GM23338 (cell line): ENCODE measurements around the gene LRRC37B. TPM values are rescaled to one million over a fixed set of nuclear protein-coding genes. Genes with fewer than 3 reads are reported as not detected.
"Not testable (repeated sequence)": the region's sequence is repeated elsewhere in the genome, so short reads cannot be mapped to it uniquely, and the experiment has no call there.

Experiments used
- ATAC-seq: fragments of 200-7000 bp; cut with Tn5 transposase; 3 replicates; pipeline ENCODE4 v1.9.1; 2020
- DNase-seq: peaks from one replicate; pipeline ENCODE4 v3.0.0-alpha.2; 2015; ENCODE audit warnings: low spot score
- H2AFZ ChIP-seq: fragments of 200-600 bp; sonication (generic); 2 replicates; pipeline ENCODE4 v1.8.0; 2016; ENCODE audit warnings: antibody characterized with exemption, mild to moderate bottlenecking, moderate library complexity
- H3F3A ChIP-seq: fragments of 200-600 bp; sonication (generic); replicated peaks from 2 replicates; pipeline ENCODE4 v1.8.0; 2017; ENCODE audit warnings: antibody characterized with exemption, mixed run types, low read depth
- H3K27ac ChIP-seq: fragments of 200-600 bp; sonication (generic); 2 replicates; pipeline ENCODE4 v1.6.1; 2016; ENCODE audit warnings: low read depth
- H3K27me3 ChIP-seq: fragments of 200-600 bp; sonication (generic); 2 replicates; pipeline ENCODE4 v1.8.0; 2016; ENCODE audit warnings: mild to moderate bottlenecking, mixed run types, moderate library complexity; ENCODE audit not compliant: insufficient read depth
- H3K36me3 ChIP-seq: fragments of 200-600 bp; sonication (generic); 2 replicates; pipeline ENCODE4 v1.8.0; 2016; ENCODE audit warnings: mild to moderate bottlenecking; ENCODE audit not compliant: insufficient read depth
- H3K4me1 ChIP-seq: fragments of 200-600 bp; sonication (generic); 2 replicates; pipeline ENCODE4 v1.8.0; 2016; ENCODE audit warnings: mild to moderate bottlenecking, moderate library complexity; ENCODE audit not compliant: insufficient read depth
- H3K4me2 ChIP-seq: fragments of 200-600 bp; sonication (generic); 2 replicates; pipeline ENCODE4 v1.7.1; 2017; ENCODE audit warnings: mixed run types
- H3K4me3 ChIP-seq: fragments of 200-600 bp; sonication (generic); 2 replicates; pipeline ENCODE4 v1.6.1; 2016; ENCODE audit warnings: mixed run types
- H3K79me2 ChIP-seq: fragments of 200-600 bp; sonication (generic); replicated peaks from 2 replicates; pipeline ENCODE4 v1.8.0; 2017; ENCODE audit warnings: mild to moderate bottlenecking; ENCODE audit not compliant: insufficient read depth
- H3K9me2 ChIP-seq: fragments of 200-600 bp; sonication (generic); 2 replicates; pipeline ENCODE4 v1.8.0; 2017; ENCODE audit not compliant: insufficient read depth
- H4K20me1 ChIP-seq: fragments of 200-600 bp; sonication (generic); replicated peaks from 2 replicates; pipeline ENCODE4 v1.8.0; 2017; ENCODE audit warnings: mild to moderate bottlenecking; ENCODE audit not compliant: insufficient read depth
- H3K27ac Mint-ChIP-seq: 2 replicates; pipeline ENCODE4 v1.8.0; 2020; ENCODE audit warnings: inconsistent platforms, mild to moderate bottlenecking, moderate library complexity, mixed read lengths
- H3K27me3 Mint-ChIP-seq: 3 replicates; pipeline ENCODE4 v1.8.0; 2022; ENCODE audit warnings: low read depth, mild to moderate bottlenecking, moderate library complexity, mixed read lengths, inconsistent platforms; ENCODE audit not compliant: insufficient read depth, poor library complexity
- H3K36me3 Mint-ChIP-seq: 3 replicates; pipeline ENCODE4 v1.8.0; 2021; ENCODE audit warnings: low read depth, mild to moderate bottlenecking, inconsistent platforms, moderate library complexity, mixed read lengths
- H3K4me1 Mint-ChIP-seq: 3 replicates; pipeline ENCODE4 v1.8.0; 2020; ENCODE audit warnings: mild to moderate bottlenecking, inconsistent platforms, mixed read lengths
- H3K4me3 Mint-ChIP-seq: 3 replicates; pipeline ENCODE4 v1.8.0; 2021; ENCODE audit warnings: moderate library complexity, mild to moderate bottlenecking, inconsistent platforms, mixed read lengths
- H3K9me3 Mint-ChIP-seq: 3 replicates; pipeline ENCODE4 v1.8.0; 2020; ENCODE audit warnings: moderate library complexity, mild to moderate bottlenecking, inconsistent platforms, mixed read lengths
- CREB1 ChIP-seq: fragments of 250-450 bp; sonication (Bioruptor Pico); IDR thresholded peaks from 2 replicates; pipeline ENCODE4 v1.5.0; 2020; ENCODE audit warnings: low read depth, mild to moderate bottlenecking, moderate library complexity
- ETS1 ChIP-seq: IDR thresholded peaks from 2 replicates; pipeline ENCODE4 v1.6.1; 2016; ENCODE audit warnings: antibody characterized with exemption
- EZH2phosphoT487 ChIP-seq: fragments of 200-600 bp; sonication (generic); IDR thresholded peaks from one replicate; pipeline ENCODE4 v1.8.1; 2018; ENCODE audit warnings: antibody characterized with exemption; ENCODE audit not compliant: unreplicated experiment
- NANOG ChIP-seq: IDR thresholded peaks from 2 replicates; pipeline ENCODE4 v1.6.1; 2016; ENCODE audit warnings: antibody characterized with exemption, borderline replicate concordance
- STAT1 ChIP-seq: IDR thresholded peaks from one replicate; pipeline ENCODE4 v1.6.1; 2016; ENCODE audit warnings: antibody characterized with exemption; ENCODE audit not compliant: unreplicated experiment
- ZNF114 ChIP-seq: fragments of 250-450 bp; sonication (Bioruptor Pico); IDR thresholded peaks from 2 replicates; pipeline ENCODE4 v1.5.0; 2020; ENCODE audit warnings: mild to moderate bottlenecking, moderate library complexity
- ZNF331 ChIP-seq: fragments of 250-450 bp; sonication (Bioruptor Pico); IDR thresholded peaks from 2 replicates; pipeline ENCODE4 v1.5.0; 2020; ENCODE audit warnings: low read depth, mild to moderate bottlenecking, moderate library complexity
- polyA plus RNA-seq: library from polyadenylated mRNA; unstranded; fragments of >200 nt; fragmentation: Nextera tagmentation; extraction: Ambion mirVana; gene quantifications from 2 replicates; pipeline ENCODE4 v1.2.1, GENCODE V29; 2016
- total RNA-seq: library from RNA; depleted of rRNA; stranded (reverse); fragments of >200 nt; shearing (Covaris generic); gene quantifications from 2 replicates; pipeline ENCODE4 v1.2.3, GENCODE V29; 2014

The LRRC37B gene
- total and polyA plus RNA-seq, 2 experiments from 2014 or later = 21.4 to 24.3 TPM

GRCh38 chr17:31975391-31975790, 31.8 kb upstream of the LRRC37B start:
- H3K4me3 ChIP-seq, ATAC-seq, H3F3A ChIP-seq, H3K27ac Mint-ChIP-seq, H3K9me2 ChIP-seq, H3K9me3 Mint-ChIP-seq, H3K4me1 ChIP-seq, H4K20me1 ChIP-seq, H3K4me2 ChIP-seq, H3K4me1 Mint-ChIP-seq, H2AFZ ChIP-seq, H3K27me3 Mint-ChIP-seq, DNase-seq, H3K79me2 ChIP-seq, H3K27ac ChIP-seq, H3K27me3 ChIP-seq, H3K4me3 Mint-ChIP-seq: not testable (repeated sequence)
- peaks cover 49% of the 10 kb centered on the region for H3K36me3 Mint-ChIP-seq
- peaks cover 29% of the 10 kb centered on the region; the same call in 1 of the 2 replicates for H3K36me3 ChIP-seq

- not testable (repeated sequence) for DNase-seq, H3K4me2 ChIP-seq, H3K9me2 ChIP-seq, H3K4me3 ChIP-seq, H3K27me3 Mint-ChIP-seq, H2AFZ ChIP-seq, ATAC-seq, H3K4me1 ChIP-seq, H3K27ac ChIP-seq, H3K79me2 ChIP-seq, H3K4me1 Mint-ChIP-seq, H3K9me3 Mint-ChIP-seq, H3K27me3 ChIP-seq, H3K27ac Mint-ChIP-seq, H4K20me1 ChIP-seq, H3K4me3 Mint-ChIP-seq
- H3K36me3 Mint-ChIP-seq = peaks cover 86% of the 10 kb centered on the region
- H3K36me3 ChIP-seq = peaks cover 85% of the 10 kb centered on the region
- H3F3A ChIP-seq = peaks cover 12% of the 10 kb centered on the region
These were observed 15.4 kb upstream of the LRRC37B start for GRCh38 chr17:31991821-31992220.

GRCh38 chr17:31997005-31997404, 10.2 kb upstream of the LRRC37B start:
- H4K20me1 ChIP-seq = no peaks in the 10 kb centered on the region
- Mint-ChIP-seq H3K9me3 (no peaks in the 10 kb centered on the region), H3K27ac (no peak overlapping the region), H3K27me3 (peaks cover 7% of the 10 kb centered on the region), H3K36me3 (peaks cover 82% of the 10 kb centered on the region), H3K4me3 (no peak overlapping the region), H3K4me1 (no peaks in the 10 kb centered on the region)
- DNase-seq (no peak), ATAC-seq (no peak)
- no peak for TF ChIP-seq STAT1
- TF ChIP-seq NANOG = no peak
- TF ChIP-seq ETS1 = no peak
- no peak for TF ChIP-seq EZH2phosphoT487
- no peak for TF ChIP-seq ZNF114 (CRISPR knock-in tag)
- TF ChIP-seq CREB1 (CRISPR knock-in tag) = no peak
- TF ChIP-seq ZNF331 (CRISPR knock-in tag) = no peak
- H3F3A ChIP-seq = peaks cover 4% of the 10 kb centered on the region; the same call in 1 of the 2 replicates
- H3K4me2 ChIP-seq = no peak overlapping the region
- no peak overlapping the region for H3K27ac ChIP-seq
- H2AFZ ChIP-seq = no peak overlapping the region
- peaks cover 68% of the 10 kb centered on the region for H3K36me3 ChIP-seq
- H3K4me3 ChIP-seq = no peak overlapping the region
- no peaks in the 10 kb centered on the region for H3K27me3 ChIP-seq
- H3K4me1 ChIP-seq = no peaks in the 10 kb centered on the region
- no peaks in the 10 kb centered on the region for H3K9me2 ChIP-seq
- no peaks in the 10 kb centered on the region for H3K79me2 ChIP-seq
